Measurements from ENCODE around the gene RPS25.

- TF ChIP-seq CTCF (IDR thresholded peaks at IDR 0.05; ENCODE audit: low read depth, low read length, poor library complexity, severe bottlenecking) (no peak), EZH2phosphoT487 (IDR thresholded peaks at IDR 0.05; ENCODE audit: borderline replicate concordance, low read length) (no peak)
Measured at GRCh38 chr11:119061256-119061655, 43.1 kb upstream of the RPS25 start.

All from DOHH2 (cell line).